GM19372 (cell line): ENCODE results near the gene TRMT1.

Source experiments
- ATAC-seq: cut with Tn5 transposase; IDR thresholded peaks from one replicate; pipeline ENCODE4 v1.9.1; 2021; ENCODE audit warnings: mild to moderate bottlenecking, low read depth, moderate library complexity; ENCODE audit not compliant: unreplicated experiment

Gene TRMT1

GRCh38 chr19:13057147-13057572 is 59.4 kb downstream of the TRMT1 start:
- ATAC-seq = no peak

GRCh38 chr19:13056052-13056660 is 60.4 kb downstream of the TRMT1 start:
- ATAC-seq = no peak

DNA sequence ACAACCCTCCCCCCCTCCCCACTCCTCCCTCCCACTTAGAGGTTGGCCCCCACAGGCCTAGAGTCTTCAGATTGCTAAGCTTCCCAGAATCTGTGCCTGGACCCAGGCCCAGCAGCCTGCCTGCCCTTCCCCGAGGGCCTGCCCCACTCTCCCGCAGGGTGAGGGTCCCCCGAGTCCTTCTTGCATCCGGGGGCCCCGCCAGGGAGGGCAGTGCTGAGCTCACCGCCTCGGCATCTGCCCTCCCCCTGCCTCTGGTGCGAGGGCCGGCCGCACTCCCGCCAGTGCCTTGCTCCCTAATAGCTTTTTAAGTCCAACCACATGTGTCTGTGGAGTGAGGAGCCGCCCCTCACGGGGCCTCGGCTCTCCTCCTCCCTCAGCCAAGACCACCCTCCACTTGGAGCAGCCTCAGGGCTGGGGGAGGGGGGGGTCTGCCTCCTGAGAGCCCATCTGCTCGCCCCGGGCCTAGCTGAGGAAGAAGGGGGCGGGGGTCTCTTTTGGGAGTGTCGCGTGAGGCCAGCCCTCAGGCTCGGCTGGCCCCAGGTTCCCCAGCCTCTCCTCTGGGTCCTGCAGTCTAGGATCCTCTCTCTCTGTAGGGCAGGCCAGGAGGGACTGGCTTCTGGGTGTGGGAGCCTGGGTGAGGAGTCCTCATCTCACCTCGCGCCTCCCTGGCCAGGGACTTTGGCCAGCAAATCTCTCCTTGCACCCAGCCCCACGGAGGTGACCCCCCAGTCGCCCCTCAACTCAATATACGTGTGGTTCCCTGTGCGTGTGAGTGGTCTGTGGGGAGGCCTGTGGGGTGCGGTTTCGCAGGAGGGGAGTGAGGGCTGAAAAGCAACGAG is 61.1 kb downstream of the TRMT1 start:
- ATAC-seq = no peak
